Activated CD4-positive, alpha-beta T cell treated with anti-CD3 and anti-CD28 coated beads for 1 hour (primary cell): ENCODE measurements around the gene KLLN.
A peak's percentile ranks its signal among the peaks of the same experiment; 100 is the strongest.
"Not testable (repeated sequence)": the region's sequence is repeated elsewhere in the genome, so short reads cannot be mapped to it uniquely, and the experiment has no call there.

Source experiments
- DNase-seq: peaks from one replicate; pipeline ENCODE4 v3.0.0-alpha.2; 2020

The KLLN gene

GRCh38 chr10:87841186-87841585 lies 22.1 kb downstream of the KLLN start:
- no peak for DNase-seq

- DNase-seq: no peak
These were observed 24.7 kb downstream of the KLLN start for GRCh38 chr10:87838650-87839049.

- DNase-seq: no peak
These were observed 25.9 kb downstream of the KLLN start for GRCh38 chr10:87837445-87837844.

- DNase-seq: no peak
These were observed 27.2 kb downstream of the KLLN start for GRCh38 chr10:87836098-87836497.

GRCh38 chr10:87829986-87830729 lies 33.2 kb downstream of the KLLN start:
- no peak for DNase-seq

- not testable (repeated sequence) for DNase-seq
These were observed 34.3 kb downstream of the KLLN start for GRCh38 chr10:87829051-87829450.

GRCh38 chr10:87827681-87828080 lies 35.7 kb downstream of the KLLN start:
- no peak for DNase-seq

GRCh38 chr10:87826653-87827052 lies 36.7 kb downstream of the KLLN start:
- DNase-seq: no peak

- no peak for DNase-seq
These were observed 44.1 kb downstream of the KLLN start for GRCh38 chr10:87819289-87819585.

- DNase-seq: peak; percentile 53
These were observed 44.6 kb downstream of the KLLN start for GRCh38 chr10:87818505-87819288.

- DNase-seq: peak; percentile 83
These were observed 45.5 kb downstream of the KLLN start, which contains the start of gene ATAD1 for GRCh38 chr10:87817609-87818504. TSS of gene ATAD1 (minus strand) at chr10:87818226. CDS start at chr10:87814599, 3,627 bp downstream.

GRCh38 chr10:87816898-87817608 lies 46.3 kb downstream of the KLLN start:
- DNase-seq: no peak

GRCh38 chr10:87816163-87816897 lies 47.0 kb downstream of the KLLN start:
- DNase-seq: no peak
